ENCODE measurements around the gene ZNF165. TPM values are rescaled to one million over a fixed set of nuclear protein-coding genes. Genes with fewer than 3 reads are reported as not detected.
"Not testable (repeated sequence)": the region's sequence is repeated elsewhere in the genome, so short reads cannot be mapped to it uniquely, and the experiment has no call there.

ZNF165 gene
- total RNA-seq (2014; rRNA removed; shearing (Covaris generic)) (2.6 and 4.9 TPM in 2 replicates), total RNA-seq (2022) (3.1 and 3.2 TPM in 2 replicates), Bru-seq, nascent RNA (percentile 64 among the genes with signal in this experiment), BruChase-seq, experiment 1, labeled RNA remaining after a 6-hour chase (percentile 45 among the genes with signal in this experiment), BruChase-seq, experiment 2, labeled RNA remaining after a 2-hour chase (percentile 52 among the genes with signal in this experiment)
- long read RNA-seq, partial matches to known transcripts = 0 of 2 reads
- long read RNA-seq, other reads (novel, unspliced or antisense) = 2 of 2 reads

DNA sequence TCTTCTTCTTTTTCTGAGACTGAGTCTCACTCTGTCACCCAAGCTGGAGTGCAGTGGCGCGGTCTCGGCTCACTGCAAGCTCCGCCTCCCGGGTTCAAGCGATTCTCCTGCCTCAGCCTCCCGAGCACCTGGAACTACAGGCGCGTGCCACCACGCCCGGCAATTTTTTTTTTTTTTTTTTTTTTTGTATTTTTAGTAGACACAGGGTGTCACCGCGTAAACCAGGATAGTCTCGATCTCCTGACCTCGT, at the start of gene ZNF165:
ZNF165 (plus strand) TSS at position 188 of the 250 bp plus-strand sequence. CDS start 4,913 bp downstream, outside the sequence.
- not testable (repeated sequence) for DNase-seq (ENCODE audit: low spot score); H3K79me2 ChIP-seq (ENCODE audit: insufficient read depth, low read depth, low read length); H3K36me3 ChIP-seq (ENCODE audit: insufficient read depth, low read length); H3K9me2 ChIP-seq (ENCODE audit: insufficient read depth, low read length); H4K20me1 ChIP-seq (ENCODE audit: insufficient read depth, low read length); H3K9me3 ChIP-seq (ENCODE audit: low read length)
- H3K4me1 ChIP-seq (ENCODE audit: insufficient read depth, low read length, poor library complexity, severe bottlenecking) = peaks cover 12% of the 10 kb centered on the region
- H3K4me2 ChIP-seq (ENCODE audit: low read length) = peak within 1 kb of the TSS; percentile 81
- peak within 1 kb of the TSS; percentile 78 for H2AFZ ChIP-seq (ENCODE audit: low read length)
- H3K27ac ChIP-seq (ENCODE audit: low read depth, low read length, poor library complexity, severe bottlenecking) = peak within 1 kb of the TSS; percentile 70
- intact Hi-C loops (cut with micrococcal nuclease; ENCODE audit: unreplicated experiment) = loop anchor here (1.0 to 10.0 kb wide), 6 partner anchors 24 to 606 kb away; partner anchors contain the start of gene ZNF184
- ChIA-PET CTCF (ENCODE audit: unreplicated experiment) (interaction anchor here (0.6 kb wide), 1 partner anchor 278 kb away, joined by 3 read pairs; no protein-coding TSS in a partner anchor), POLR2A (interaction anchor here (0.7 kb wide), 3 partner anchors 40 to 952 kb away, joined by 3 to 7 read pairs (median 3); no protein-coding TSS in a partner anchor)
- peak within 1 kb of the TSS; percentile 87 for H3K4me3 ChIP-seq (ENCODE audit: low read depth, low read length, poor library complexity, severe bottlenecking)
- TSS peak; percentile 85 for BruUV-seq (replicated peaks)

- no TSS peak for BruUV-seq (replicated peaks)
- Histone ChIP-seq H3K4me3 (ENCODE audit: low read depth, low read length, poor library complexity, severe bottlenecking) (no peak overlapping the region), H3K4me2 (ENCODE audit: low read length) (no peak overlapping the region), H3K9me2 (ENCODE audit: insufficient read depth, low read length) (no peaks in the 10 kb centered on the region), H3K79me2 (ENCODE audit: insufficient read depth, low read depth, low read length) (no peaks in the 10 kb centered on the region), H3K4me1 (ENCODE audit: insufficient read depth, low read length, poor library complexity, severe bottlenecking) (no peaks in the 10 kb centered on the region), H3K27ac (ENCODE audit: low read depth, low read length, poor library complexity, severe bottlenecking) (no peak overlapping the region), H2AFZ (ENCODE audit: low read length) (no peak overlapping the region), H3K36me3 (ENCODE audit: insufficient read depth, low read length) (no peaks in the 10 kb centered on the region), H3K9me3 (ENCODE audit: low read length) (no peaks in the 10 kb centered on the region), H4K20me1 (ENCODE audit: insufficient read depth, low read length) (no peaks in the 10 kb centered on the region)
- POLR2A ChIA-PET = interaction anchor here (0.5 kb wide), 1 partner anchor 1671 kb away, joined by 6 read pairs; the partner anchor contains the start of gene BTN2A2
- intact Hi-C loops (cut with micrococcal nuclease; ENCODE audit: unreplicated experiment) = no loop called here
- CTCF ChIA-PET (ENCODE audit: unreplicated experiment) = no interaction called here
- TF ChIP-seq EZH2phosphoT487 (IDR thresholded peaks at IDR 0.05; ENCODE audit: borderline replicate concordance, low read depth, low read length) (no peak), CTCF (conservative IDR thresholded peaks at IDR 0.05; ENCODE audit: low read length) (no peak)
- no peak for DNase-seq (ENCODE audit: low spot score)
Observed at GRCh38 chr6:28053584-28053983, 26.8 kb upstream of the ZNF165 start.

GRCh38 chr6:28060405-28060804, 20.0 kb upstream of the ZNF165 start:
- Histone ChIP-seq H3K79me2 (ENCODE audit: insufficient read depth, low read depth, low read length) (no peaks in the 10 kb centered on the region), H3K4me3 (ENCODE audit: low read depth, low read length, poor library complexity, severe bottlenecking) (no peak overlapping the region), H3K27ac (ENCODE audit: low read depth, low read length, poor library complexity, severe bottlenecking) (no peak overlapping the region), H3K36me3 (ENCODE audit: insufficient read depth, low read length) (no peaks in the 10 kb centered on the region), H4K20me1 (ENCODE audit: insufficient read depth, low read length) (no peaks in the 10 kb centered on the region), H2AFZ (ENCODE audit: low read length) (no peak overlapping the region), H3K4me1 (ENCODE audit: insufficient read depth, low read length, poor library complexity, severe bottlenecking) (no peaks in the 10 kb centered on the region), H3K4me2 (ENCODE audit: low read length) (no peak overlapping the region), H3K9me3 (ENCODE audit: low read length) (no peaks in the 10 kb centered on the region), H3K9me2 (ENCODE audit: insufficient read depth, low read length) (no peaks in the 10 kb centered on the region)
- POLR2A ChIA-PET = interaction anchor here (0.7 kb wide), 1 partner anchor 49 kb away, joined by 3 read pairs; no protein-coding TSS in a partner anchor
- intact Hi-C loops (cut with micrococcal nuclease; ENCODE audit: unreplicated experiment) = no loop called here
- no TSS peak for BruUV-seq (replicated peaks)
- CTCF ChIA-PET (ENCODE audit: unreplicated experiment) = no interaction called here
- DNase-seq (ENCODE audit: low spot score) = no peak
- TF ChIP-seq EZH2phosphoT487 (IDR thresholded peaks at IDR 0.05; ENCODE audit: borderline replicate concordance, low read depth, low read length) (no peak), CTCF (conservative IDR thresholded peaks at IDR 0.05; ENCODE audit: low read length) (no peak)

All from OCI-LY7 (cell line).